Fibroblast of skin of right biceps (primary cell): ENCODE measurements around the gene ANTKMT.

Experiments used
- DNase-seq: peaks from one replicate; pipeline ENCODE4 v3.0.0-alpha.2; 2013

The ANTKMT gene

DNA sequence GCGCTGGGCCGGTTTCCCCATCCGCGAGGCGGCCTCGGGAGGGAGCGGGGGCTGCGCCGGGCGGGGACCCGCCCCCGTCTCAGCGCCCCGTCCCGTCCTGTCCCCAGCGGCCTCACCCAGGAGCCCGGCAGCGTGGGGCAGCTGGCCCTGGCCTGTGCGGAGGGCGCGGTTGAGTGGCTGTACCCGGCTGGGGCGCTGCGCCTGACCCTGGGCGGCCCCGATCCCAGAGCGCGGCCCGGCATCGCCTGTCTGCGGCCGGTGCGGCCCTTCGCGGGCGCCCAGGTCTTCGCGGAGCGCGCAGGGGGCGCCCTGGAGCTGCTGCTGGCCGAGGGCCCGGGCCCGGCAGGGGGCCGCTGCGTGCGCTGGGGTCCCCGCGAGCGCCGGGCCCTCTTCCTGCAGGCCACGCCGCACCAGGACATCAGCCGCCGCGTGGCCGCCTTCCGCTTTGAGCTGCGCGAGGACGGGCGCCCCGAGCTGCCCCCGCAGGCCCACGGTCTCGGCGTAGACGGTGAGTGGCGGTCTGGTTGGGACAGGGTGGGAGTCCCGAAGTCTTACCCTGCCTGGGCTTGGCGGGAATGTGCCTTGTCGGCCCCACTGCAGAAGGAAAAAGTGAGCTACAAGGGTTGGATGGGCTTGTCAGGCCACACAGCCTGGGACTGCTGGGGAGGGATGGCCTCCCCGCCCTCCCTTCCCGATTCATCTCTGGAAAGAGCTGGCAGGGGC is 5.3 kb upstream of the ANTKMT start:
- DNase-seq: peak; percentile 35

DNA sequence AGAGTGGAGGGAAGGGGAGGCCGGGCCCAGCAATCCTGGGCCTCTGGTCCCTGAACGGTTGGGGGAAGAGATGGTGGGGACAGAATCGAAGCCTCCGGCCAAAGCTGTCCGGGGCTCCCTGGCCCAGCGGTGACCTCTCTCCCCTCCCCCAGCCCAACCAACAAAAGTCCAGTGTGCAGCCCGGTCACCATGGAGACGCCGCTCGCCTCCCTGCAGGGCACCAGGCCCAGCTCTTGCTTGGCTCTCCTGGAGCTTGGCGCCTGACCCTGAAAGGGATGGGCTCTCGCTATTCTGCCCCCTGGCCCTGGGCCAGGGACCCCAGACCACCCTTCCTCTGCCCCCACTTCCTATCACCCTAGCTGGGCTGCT is 4.8 kb upstream of the ANTKMT start:
- DNase-seq: peak; percentile 20

DNA sequence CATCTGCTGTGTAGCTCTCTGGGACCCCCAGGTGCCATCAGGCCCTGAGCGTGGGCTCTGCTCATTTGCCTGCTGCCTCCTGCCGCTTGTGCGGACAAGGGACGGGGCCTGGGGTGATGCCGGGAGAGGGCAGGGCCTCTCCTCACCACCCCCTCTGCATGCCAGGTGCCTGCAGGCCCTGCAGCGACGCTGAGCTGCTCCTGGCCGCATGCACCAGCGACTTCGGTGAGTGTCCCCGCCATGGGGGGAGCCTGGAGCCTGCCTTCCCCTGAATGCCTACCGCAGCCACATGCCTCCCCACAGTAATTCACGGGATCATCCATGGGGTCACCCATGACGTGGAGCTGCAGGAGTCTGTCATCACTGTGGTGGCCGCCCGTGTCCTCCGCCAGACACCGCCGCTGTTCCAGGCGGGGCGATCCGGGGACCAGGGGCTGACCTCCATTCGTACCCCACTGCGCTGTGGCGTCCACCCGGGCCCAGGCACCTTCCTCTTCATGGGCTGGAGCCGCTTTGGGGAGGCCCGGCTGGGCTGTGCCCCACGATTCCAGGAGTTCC is 4.1 kb upstream of the ANTKMT start:
- DNase-seq: no peak

DNA sequence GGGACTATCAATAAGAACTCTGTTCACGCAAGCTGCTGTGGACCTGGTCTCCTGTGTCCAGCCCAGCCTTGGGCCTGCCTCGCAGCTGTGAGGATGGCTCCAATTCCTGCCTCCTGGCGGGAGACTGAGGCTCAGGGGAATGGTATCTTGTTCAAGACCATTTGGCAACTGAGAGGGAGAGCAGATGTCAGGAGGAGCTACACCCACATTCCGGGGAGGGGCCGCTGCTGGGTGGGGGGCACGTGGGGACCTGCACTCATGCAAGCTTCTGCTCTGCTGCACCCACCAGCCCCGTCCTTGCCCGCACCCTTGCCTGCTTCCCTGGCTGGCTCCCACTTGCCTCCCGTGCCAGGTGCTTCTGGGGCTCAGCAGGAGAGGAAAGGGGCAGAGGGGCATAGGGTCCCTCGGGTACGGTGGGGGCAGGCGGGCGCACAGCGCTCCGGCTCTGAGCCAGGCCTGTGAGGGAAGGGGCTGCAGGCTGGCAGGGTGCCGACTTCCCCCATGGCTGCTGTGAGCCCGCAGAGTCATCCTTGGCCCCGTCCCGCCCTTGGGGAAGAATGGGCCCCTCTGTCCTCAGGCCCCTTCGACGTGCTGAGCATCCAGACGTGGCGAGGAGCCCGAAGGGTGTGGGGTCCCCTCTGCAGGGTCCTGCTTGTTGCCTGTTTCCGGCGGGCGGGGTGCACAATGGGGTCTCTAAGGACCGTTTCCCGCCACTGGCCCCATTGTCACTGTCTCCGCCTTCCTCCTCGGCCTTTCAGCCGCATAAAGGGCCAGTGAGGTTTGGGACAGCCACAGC is 3.3 kb upstream of the ANTKMT start:
- no peak for DNase-seq

DNA sequence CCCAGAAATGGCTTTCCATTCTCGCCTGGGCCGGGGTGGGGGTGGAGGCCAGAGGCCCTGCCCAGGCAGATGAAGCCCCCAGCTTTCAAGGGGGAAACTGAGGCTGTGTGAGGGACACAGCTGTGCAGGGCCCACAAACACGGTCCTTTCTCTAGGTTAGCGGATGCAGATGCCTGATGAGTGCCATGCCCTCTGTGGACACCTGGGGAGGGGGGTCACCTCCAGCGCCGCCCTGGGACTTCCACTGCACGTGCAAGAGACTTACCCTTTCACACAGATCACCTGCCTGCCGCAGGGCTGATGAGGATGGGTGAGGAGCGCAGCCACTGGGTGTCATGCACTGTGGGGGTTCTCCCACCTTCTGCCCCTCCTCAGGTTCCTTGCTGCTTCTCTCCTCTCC is 2.6 kb upstream of the ANTKMT start:
- no peak for DNase-seq

DNA sequence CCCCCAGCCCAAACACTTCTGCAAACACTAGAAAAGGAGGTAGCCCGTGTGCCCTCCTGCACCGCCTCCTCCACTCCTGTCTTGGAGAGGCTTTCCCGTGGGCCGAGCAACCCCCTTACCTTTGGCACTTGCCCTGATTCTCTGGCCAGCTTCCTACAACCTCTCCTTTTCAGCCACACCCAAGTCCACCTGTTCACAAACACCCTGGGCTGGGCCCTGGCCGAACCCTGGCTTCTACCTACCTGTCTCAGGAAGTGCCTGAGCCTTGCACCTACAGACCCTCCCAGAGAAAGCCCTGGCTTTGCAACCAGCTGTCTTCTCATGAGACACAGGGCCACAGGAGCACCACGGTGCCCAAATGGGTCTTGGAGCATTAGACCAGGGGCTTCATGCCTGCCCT is 2.0 kb upstream of the ANTKMT start:
- no peak for DNase-seq

DNA sequence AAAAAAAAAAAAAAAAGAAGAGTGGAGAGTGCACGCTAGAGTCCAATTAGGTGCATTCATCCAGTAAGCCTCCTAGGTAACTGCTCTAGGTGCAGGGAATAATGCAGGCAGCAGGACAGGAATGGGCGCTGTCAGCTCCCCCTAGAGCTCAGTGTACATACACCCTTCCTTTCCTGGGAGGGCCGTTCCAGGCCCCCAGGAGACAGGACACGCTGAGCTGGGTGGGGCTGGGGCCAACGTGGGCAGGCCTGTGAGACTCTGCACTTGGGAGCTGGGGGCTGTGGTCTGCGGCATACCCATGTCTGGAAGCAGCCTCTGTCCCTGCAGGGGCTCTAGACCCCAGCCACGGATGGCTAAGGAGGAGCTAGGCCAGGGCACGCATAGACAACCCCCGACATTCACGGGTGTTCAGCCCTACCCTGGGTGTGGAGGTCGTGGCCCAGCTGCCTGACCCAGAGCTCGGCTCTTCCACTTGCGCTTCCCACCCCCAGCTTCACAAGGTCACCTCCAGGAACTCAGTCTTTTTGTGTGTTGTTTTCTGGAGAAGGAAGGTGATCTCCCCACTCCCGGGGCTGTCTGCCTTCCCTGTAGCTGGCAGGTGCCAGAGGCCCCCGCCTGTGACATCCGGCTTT is 1.0 kb upstream of the ANTKMT start:
- DNase-seq: peak; percentile 17

DNA sequence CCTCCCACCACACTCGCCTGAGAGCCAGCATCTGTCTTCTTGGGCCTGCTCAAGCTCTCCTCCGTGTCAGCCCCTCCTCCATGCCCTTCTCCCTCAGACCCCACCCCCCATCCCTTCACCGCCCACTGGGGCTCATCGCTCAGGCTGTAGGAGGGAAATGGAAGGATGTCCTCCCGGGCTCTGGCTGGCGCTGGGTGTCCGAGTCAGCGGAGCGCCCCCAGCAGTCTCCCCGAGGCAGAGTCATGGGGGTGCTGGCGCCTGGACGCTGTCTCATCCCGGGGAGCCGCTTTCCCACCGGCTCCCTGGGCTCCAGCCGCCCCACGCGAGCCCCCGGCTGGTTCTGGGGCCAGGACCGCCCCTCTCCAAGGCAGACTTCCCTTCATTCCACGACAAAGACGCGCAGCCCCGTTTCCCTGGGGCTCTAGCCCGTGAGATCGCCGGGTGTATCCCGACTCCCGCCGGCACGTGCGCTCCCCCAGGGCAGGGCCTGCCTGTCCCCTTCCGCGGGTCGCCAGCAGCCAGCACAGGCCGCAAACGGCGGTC is 428 bp upstream of the ANTKMT start:
- peak; percentile 75 for DNase-seq

DNA sequence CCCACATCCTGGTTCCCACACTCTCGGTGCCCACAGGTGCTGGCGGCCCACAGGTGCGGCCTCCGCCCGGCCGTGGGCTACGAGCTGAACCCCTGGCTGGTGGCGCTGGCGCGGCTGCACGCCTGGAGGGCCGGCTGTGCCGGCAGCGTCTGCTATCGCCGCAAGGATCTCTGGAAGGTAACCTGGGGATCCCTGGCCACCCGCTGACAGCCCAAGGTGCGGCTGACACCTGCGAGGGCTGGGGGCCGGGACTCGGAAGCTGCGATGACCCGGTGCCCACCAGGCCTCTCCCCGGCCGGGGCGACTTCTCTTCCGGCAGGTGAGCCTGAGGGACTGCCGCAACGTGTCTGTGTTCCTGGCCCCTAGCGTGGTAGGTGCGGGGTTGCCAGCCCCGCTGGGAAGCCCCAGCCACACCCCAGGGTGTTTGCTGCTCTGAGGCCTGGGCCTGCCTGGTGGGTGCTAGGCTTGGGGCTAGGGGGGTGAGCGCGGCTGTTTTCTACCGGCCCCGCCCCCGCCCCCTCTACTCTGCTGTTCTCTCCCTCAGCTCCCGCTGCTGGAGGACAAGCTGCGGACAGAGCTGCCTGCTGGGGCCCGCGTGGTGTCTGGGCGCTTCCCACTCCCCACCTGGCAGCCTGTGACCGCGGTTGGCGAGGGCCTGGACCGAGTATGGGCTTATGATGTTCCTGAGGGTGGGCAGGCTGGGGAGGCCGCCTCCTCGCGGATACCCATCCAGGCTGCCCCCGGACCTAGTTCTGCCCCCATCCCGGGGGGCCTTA is 1.0 kb downstream of the ANTKMT start:
- DNase-seq: no peak

DNA sequence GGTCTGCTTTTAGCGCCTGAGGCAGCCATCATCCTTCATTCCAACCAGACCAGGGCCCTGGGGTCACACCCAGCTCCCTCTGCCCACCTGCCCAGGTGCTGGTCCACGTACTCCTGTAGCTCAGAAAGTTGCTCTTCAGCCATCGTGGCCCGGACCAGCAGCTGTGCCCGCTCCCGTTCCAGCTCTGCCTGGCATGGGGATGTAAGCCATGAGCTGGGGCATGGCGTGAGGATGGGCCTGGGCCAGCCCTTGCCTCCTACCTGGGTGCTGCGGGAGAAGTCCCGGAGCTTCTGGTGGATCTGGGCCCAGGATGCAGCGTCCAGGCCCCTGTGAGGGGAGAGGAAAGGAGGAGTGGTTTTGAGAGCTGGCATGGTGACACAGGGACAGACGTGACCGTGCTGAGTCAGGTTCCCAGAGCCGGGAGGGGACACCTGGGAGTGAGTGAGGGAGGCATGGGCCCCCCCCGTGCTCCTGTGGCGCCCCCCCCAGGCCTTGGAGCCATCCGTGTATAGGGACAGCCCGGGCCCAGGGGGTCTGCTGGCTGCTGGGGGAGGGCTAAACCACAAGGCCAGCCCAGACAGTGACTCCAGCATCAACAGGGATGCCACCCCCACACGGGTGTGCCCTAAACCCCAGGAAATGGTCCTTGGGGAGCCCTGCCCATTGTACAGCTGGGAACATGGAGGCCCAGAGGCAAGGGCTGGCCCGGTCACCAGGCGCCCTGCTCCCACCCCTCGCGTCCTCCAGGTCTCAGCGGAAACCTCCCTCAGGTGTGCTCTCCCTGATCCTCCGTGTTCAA is 2.1 kb downstream of the ANTKMT start:
- no peak for DNase-seq

DNA sequence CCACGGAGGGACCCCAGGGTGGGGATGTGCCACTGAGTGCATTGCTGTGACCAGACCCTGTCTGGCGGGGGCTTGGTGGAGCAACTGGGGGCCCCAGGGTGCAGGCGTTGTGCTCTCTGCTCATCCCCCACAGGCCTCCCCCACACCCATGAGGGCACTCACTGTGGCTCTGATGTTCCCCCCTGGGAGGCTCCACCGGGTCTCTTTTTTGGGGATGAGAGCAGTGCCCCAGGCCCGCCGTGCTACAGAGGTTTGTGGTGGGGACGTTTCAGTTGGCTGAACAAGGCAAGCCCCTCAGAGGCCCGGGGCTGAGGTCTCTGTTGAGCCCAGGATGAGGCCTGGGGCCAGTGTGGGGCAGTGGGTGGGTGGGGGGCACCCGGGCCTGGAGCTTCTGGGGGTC is 2.7 kb downstream of the ANTKMT start:
- DNase-seq: no peak

DNA sequence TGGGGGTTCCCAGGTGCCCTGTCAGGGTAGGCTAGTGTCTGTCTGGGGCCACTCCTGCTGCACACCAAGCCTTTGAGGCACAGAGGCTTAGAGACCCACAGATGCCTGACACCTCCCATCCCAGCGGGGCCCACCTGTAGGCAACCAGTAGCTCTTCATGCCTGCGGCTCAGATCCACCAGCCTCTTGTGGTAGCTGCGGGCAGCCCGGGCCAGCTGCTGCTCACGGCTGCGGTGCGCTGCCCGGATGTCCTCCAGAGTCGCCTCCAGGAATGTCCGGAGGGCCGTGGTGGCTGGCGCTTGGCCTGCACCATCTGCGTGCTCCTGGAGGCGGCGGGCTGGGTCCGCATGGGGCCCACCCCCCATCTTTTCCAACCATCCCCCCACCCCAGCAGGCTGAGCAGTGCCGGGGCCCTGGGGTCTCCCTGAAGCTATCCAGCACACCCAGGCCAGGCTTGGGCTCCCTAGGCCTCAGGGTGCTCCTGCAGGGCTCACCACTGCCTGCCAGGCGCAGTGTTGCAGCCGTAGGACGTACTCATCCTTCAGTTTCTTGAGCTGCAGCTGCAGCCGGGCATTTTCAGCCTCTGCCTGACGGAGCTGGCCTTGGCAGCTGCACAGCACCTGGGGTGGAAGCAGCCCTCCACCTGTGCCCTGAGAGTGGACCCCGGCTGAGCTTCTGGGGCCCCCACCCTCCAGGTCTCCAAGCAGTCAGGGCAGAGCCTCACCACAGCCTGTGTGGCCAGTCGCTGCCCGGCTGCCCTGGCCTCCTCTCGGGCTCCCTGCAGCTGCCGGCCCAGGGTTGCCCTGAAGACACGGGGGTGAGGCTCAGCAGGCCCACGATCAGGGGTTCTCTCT is 3.5 kb downstream of the ANTKMT start:
- DNase-seq: no peak

DNA sequence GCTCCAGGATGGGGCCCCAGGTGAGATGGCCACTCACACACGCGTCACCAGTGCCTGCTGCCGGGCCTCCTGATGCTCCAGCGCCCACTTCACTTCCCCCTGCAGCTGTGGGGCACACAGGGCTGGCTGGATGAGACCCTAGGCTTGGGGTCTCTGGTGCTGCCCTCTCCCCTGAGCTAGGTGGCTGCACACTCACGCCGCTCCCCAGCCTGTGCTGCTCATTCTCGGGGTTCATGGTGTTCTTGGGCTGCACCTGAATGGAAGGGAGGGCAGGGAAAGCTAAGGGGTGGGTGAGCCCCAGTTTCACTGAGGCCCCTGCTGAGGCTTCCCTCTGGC is 4.1 kb downstream of the ANTKMT start:
- no peak for DNase-seq

DNA sequence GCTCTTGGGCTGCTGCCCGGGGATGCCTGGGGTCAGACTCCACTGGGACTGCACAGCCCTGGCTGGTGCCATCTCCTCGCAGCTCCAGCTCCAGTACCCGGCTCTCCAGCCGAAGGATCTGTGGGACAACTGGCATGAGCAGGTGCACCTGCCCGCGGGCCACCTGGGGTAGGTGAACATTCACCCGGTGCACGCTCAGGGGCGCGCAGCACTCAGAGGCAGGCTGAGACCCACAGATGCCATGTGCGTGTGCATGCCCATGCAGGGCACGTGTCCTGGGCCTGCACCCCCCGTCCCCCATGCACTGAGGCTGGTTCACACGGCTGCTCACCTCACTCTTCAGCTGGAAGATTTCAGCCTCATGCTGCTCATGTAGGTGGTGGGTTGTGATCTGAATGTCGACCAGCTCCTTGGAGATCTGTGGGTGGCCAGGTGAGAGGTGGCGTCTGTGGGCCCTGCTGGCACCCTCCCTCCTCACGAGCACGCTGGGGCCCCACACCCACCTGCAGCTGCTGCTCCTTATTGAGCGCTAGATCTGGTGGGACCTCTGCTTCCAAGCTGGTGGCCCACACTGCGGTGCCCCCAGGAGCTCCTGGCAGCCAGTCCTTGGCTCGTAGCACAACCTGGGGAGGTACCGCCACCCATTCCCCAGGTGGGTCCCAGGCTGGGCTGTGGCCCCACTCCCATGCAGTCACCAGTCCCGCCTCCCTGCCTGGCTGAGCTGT is 4.7 kb downstream of the ANTKMT start:
- DNase-seq: no peak

DNA sequence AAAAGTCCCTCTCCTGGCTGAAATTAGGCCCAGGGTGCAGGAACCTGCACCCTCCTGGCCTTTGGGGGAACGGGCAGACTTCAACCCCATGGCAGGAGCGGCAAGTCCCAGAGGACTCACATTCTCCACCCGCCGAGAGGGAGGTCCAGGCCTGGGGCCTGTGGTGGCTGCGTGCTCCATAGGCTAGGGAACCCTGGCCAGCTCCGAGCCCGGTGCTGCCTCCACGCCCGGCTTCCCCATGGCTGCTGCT is 5.2 kb downstream of the ANTKMT start:
- no peak for DNase-seq

DNA sequence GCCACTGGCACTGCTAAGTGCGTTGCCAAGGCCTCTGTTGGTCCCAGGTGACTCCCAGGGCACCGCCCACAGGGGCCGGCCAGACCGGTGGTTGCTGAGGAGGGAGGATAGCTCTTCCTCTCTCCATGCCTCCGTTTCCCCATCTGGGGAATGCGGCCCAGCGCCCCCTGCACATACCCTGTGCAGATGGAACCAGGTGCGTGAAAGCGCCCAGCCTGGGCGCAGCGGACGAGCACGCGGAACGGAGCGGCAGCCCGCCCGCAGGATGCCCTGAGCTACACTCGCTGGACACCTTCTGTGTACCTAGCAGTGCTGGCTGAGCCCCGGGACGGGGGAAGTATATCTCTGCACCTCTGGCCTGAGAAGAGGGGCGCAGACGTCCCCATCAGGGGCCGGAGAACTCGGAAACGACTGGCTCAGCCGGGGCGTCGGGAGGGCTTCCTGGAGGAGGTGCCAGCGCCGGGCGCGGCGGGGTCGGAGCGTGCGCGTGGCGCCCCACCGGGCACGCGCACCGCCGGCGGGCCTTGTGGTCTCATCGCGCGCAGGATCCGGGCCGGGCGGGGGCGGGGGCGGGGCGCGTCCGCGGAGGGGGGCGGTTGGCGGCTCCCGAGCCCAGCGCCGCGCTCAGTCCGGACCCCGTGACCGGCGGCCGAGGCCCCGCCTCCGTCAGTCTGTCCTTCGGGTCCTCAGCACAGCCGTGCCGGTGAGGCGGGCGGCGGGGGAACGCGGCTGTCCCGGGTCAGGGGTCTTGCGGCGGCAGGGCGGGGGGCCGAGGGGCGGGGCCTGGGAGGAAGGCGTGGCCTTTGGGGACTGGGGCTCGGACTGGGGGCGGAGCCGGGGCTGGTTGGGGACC is 5.7 kb downstream of the ANTKMT start, which contains the start of the genes CCDC78 and HAGHL:
Gene CCDC78, minus strand, starts transcription at position 6 of the 853 bp plus-strand sequence. CDS start 76 bp downstream, outside the sequence.
Gene HAGHL, plus strand, starts transcription at position 669 of the 853 bp plus-strand sequence. CDS start 404 bp downstream, outside the sequence.
- peak; percentile 40 for DNase-seq

DNA sequence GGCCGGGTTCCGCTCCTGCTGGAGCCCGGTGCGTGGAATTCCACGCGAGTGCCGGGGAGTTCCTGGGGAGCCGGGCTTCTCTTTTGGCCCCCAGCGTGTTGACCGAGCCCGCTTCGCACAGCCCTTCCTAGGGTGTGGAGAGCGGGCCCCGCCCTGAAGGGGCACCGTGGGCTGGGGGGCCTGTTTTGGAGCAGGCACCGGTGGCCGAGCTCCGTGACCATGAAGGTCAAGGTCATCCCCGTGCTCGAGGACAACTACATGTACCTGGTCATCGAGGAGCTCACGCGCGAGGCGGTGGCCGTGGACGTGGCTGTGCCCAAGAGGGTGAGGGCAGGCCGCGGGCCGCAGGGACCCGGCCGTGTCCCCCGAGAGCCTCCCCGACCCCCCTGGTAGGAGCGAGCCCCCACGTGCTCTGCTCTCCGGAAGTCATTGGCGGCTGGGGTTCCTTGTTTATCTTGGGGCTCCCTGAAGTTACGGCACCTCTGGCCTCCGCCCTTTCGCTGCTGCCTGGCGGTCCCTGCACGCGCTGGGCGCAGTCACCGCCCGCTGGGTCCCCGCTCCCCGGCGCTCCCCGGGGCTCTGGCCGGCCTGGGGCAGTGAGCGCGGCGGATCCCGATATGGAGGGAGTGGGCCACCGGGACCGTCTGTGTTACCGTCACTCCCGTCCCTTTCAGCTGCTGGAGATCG is 6.5 kb downstream of the ANTKMT start:
- DNase-seq: no peak

DNA sequence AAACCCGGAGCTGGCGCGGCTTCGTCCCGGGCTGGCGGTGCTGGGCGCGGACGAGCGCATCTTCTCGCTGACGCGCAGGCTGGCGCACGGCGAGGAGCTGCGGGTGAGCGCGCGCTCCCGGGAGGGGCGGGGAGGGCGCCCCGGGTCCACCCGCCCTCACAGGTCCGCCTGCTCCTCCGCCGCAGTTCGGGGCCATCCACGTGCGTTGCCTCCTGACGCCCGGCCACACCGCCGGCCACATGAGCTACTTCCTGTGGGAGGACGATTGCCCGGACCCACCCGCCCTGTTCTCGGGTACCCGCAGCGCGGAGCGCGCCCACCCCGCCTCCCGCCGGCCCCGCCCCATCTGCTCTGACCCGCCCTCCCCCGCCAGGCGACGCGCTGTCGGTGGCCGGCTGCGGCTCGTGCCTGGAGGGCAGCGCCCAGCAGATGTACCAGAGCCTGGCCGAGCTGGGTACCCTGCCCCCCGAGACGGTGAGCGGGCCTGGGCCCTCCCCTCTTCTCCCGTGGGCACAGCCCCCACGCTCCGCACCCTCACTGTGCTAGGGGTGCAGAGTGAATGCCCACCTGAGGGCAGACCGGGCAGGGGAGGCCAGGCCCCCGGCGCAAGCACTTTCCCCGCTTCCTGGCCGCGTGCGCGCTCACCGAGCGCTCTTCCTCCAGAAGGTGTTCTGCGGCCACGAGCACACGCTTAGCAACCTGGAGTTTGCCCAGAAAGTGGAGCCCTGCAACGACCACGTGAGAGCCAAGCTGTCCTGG is 7.4 kb downstream of the ANTKMT start:
- DNase-seq: peak; percentile 72
